Muscle layer of colon (tissue), 2 donors: ENCODE measurements around the gene UST.

Source experiments
- H3K27ac ChIP-seq: one replicate; pipeline ENCODE4 v1.7.0; 2013; ENCODE audit warnings: low read depth, mild to moderate bottlenecking, low read length, moderate library complexity
- H3K27me3 ChIP-seq, 2 donors: one replicate each; pipeline ENCODE4 v1.7.0; 2013; ENCODE audit warnings: low read length in 2 of 2, mild to moderate bottlenecking in 2 of 2; ENCODE audit not compliant: insufficient read depth in 2 of 2, control insufficient read depth in 1 of 2
- H3K36me3 ChIP-seq: one replicate; pipeline ENCODE4 v1.7.0; 2013; ENCODE audit warnings: mild to moderate bottlenecking, low read length; ENCODE audit not compliant: insufficient read depth
- H3K4me1 ChIP-seq: one replicate; pipeline ENCODE4 v1.7.0; 2013; ENCODE audit warnings: mild to moderate bottlenecking, low read length; ENCODE audit not compliant: insufficient read depth
- H3K4me3 ChIP-seq, 2 donors: one replicate each; pipeline ENCODE4 v1.7.0; 2013; ENCODE audit warnings: low read length in 2 of 2, low read depth in 1 of 2, mild to moderate bottlenecking in 1 of 2, moderate library complexity in 1 of 2
- H3K9ac ChIP-seq: one replicate; pipeline ENCODE4 v1.7.0; 2013; ENCODE audit warnings: low read length
- H3K9me3 ChIP-seq: one replicate; pipeline ENCODE4 v1.7.0; 2013; ENCODE audit warnings: mild to moderate bottlenecking, low read length
- donor health status: abdominal sarcoma.
- donor health status: Adenocarcinoma of cecum.

Gene UST

DNA sequence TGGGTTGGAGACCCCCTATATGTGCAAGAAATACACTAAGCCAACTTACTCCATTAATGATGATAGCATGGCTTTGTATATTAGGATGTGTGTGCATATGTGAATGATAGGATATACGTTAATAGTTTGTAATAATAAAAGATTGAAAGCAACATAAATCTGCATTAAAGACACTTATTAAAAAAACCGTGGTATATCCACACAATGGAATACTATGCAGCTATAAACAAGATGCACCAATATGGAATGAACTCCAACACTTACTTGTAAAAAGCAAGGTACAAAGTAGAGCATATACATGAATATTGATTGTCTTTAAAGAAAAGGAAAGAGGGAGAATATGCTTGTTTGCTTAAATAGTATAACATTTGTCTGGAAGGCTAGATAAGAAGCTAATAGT lies 68.0 kb downstream of the UST start:
- Histone ChIP-seq H3K36me3 (no peaks in the 10 kb centered on the region), H3K9ac (no peak overlapping the region), H3K4me3 (no peak overlapping the region), H3K4me1 (peaks cover 5% of the 10 kb centered on the region), H3K27me3 (no peaks in the 10 kb centered on the region), H3K9me3 (no peaks in the 10 kb centered on the region), H3K27ac (no peak overlapping the region)

DNA sequence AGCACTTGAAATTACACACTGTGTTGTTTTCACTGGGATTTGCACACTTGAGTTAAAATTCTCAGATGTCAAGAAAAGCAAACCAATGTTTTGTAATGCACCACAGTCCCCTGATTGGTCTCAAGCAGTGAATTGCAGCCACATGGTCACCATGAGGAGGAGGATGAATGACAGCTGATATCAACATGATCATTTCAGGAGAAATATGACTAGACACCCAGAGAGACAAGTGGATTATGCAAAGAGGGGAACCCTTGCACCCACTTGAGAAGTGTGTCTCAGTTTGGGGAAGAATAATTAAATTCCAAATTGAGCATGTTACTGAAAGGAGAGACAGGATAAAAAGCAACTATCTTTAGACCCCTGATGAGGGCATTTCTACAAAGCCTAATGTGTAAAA lies 69.3 kb downstream of the UST start:
- Histone ChIP-seq H3K9me3 (no peaks in the 10 kb centered on the region), H3K27ac (no peak overlapping the region), H3K4me3 (no peak overlapping the region), H3K4me1 (peaks cover 5% of the 10 kb centered on the region), H3K27me3 (no peaks in the 10 kb centered on the region), H3K36me3 (no peaks in the 10 kb centered on the region), H3K9ac (no peak overlapping the region)

DNA sequence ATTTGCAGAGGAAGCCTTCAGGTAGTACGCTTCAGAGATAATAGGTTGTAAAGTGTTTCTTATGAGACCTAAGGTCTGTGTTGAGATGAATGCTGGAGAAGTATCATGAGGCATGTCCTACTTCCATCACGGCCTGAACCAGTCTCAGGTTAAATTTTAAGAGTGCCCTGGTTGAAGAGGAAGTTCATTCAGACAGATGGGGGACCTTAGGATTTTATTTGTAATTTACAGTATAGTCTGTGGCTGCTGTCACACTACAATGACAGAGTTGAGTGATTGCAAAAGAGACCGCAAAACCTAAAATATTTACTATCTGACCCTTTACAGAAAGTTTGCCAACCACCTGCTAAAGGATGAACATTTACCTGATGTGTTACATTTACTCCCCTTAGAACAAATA lies 70.9 kb downstream of the UST start:
- Histone ChIP-seq H3K4me1 (no peaks in the 10 kb centered on the region), H3K36me3 (no peaks in the 10 kb centered on the region), H3K4me3 (no peak overlapping the region), H3K27me3 (no peaks in the 10 kb centered on the region), H3K9me3 (no peaks in the 10 kb centered on the region), H3K27ac (no peak overlapping the region), H3K9ac (no peak overlapping the region)

DNA sequence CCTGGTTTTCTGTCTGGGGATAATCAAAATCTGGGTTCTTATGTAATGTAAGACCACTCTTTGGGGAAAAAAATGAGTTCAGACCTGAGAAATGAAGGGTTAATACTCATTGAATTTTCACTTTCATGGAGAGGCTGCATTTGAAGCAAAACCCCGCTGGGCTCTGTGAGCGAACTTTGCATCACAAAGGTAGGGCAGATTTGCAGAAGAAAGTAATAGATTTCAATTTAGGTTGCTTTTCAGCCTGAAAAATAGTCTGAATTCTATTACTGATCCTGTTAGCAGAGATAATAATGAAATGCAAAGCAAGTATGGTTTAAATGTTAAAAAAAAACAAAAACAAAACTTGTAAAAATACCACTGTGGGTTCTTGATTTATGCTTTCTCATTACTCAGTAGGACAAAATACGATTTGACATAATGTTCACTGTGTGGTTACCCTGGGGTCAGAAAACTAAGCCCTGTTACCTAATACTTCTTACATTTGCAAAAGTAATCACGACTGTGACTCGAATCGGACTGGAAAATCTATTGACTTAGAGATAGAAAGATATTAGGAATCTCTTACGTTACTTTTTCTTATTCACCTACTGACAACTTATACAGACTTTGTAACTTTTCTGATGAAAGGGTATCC lies 72.2 kb downstream of the UST start:
- H3K4me3 ChIP-seq: no peak overlapping the region
- no peak overlapping the region for H3K27ac ChIP-seq

DNA sequence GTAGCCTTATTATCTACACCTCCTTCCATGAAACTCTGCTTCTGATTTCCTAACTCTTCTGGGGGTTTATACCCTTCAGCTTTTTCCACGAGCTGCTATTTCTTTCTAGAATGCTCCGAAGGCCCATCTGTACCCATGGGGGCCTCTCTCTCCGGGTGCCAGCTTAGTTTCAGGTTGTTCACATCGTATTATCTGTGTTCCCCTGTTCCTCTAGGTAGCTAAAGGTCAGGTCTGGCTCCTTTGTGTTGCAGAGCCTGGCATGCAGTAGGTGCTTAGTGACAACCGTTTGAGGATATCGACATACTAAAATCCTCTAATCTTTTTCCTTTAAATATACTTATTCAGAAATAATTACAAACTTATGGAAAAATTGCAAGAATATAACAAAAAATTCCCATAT lies 73.0 kb downstream of the UST start:
- Histone ChIP-seq H3K36me3 (no peaks in the 10 kb centered on the region), H3K4me1 (no peaks in the 10 kb centered on the region), H3K27ac (no peak overlapping the region), H3K4me3 (no peak overlapping the region), H3K9me3 (no peaks in the 10 kb centered on the region), H3K9ac (no peak overlapping the region), H3K27me3 (no peaks in the 10 kb centered on the region)

More for the DNA sequence above, 72.2 kb downstream of the UST start:
- H3K36me3 ChIP-seq: no peaks in the 10 kb centered on the region
- H3K9me3 ChIP-seq: no peaks in the 10 kb centered on the region
- H3K4me1 ChIP-seq: no peaks in the 10 kb centered on the region
- H3K9ac ChIP-seq: no peak overlapping the region
- no peaks in the 10 kb centered on the region for H3K27me3 ChIP-seq

DNA sequence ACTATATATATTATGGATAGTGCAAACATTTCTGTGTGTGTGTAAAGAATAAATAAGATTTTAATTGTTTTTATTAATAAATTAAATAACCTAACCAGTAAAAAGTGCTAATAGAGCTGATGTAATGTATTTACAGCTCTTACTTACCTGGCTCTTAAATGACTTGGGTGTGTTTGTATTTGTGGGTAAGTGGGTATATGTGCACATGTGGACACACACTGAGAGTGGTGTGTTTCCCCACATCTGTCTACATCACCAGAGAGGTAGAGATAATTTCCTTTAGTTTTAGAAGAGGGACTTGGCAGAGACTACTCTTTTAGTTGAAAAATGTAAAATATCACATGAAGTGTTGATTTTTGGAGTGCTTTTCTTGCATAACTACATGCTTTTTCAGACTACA lies 76.0 kb downstream of the UST start:
- no peaks in the 10 kb centered on the region for H3K9me3 ChIP-seq
- no peaks in the 10 kb centered on the region for H3K27me3 ChIP-seq
- H3K4me1 ChIP-seq: peaks cover 5% of the 10 kb centered on the region
- no peaks in the 10 kb centered on the region for H3K36me3 ChIP-seq
- H3K9ac ChIP-seq: no peak overlapping the region
- no peak overlapping the region for H3K27ac ChIP-seq
- no peak overlapping the region for H3K4me3 ChIP-seq

DNA sequence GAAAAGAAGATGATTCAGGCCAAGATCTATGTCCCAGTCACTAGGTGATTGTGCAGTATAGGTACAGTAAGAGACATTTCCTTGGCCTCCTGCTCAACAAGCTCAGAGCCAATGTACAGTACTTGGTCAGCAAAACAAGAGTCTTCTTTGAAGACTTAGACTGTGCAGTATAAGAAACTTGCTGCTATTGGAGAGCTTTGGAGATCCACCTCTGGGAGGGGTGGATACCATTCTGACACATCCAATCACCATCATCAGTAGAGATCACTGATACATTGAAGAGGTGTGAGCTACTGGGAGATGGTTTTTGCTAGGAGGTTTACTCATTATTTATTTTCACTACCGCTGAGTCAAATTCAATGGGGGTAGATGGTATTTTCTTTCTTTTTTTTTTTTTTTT lies 77.5 kb downstream of the UST start:
- Histone ChIP-seq H3K36me3 (no peaks in the 10 kb centered on the region), H3K27ac (no peak overlapping the region), H3K4me3 (no peak overlapping the region), H3K27me3 (no peaks in the 10 kb centered on the region), H3K4me1 (peaks cover 5% of the 10 kb centered on the region), H3K9me3 (no peaks in the 10 kb centered on the region), H3K9ac (no peak overlapping the region)

DNA sequence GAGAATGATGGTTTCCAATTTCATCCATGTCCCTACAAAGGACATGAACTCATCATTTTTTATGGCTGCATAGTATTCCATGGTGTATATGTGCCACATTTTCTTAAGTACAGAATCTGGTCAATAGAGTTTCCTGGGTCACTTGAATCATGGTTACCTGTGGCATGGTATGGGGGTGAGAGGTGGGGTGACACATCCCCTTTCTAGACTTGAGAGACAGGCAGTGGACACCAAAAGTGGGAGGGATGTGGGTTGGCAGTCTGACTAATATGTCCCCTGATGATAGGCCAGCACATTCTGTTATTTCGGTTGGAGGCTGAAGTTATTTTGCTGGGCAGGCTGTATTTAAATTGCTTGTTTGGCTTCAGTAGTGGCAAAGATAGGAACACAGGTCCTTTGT lies 78.1 kb downstream of the UST start:
- H3K36me3 ChIP-seq: no peaks in the 10 kb centered on the region
- H3K9ac ChIP-seq: no peak overlapping the region
- H3K27ac ChIP-seq: no peak overlapping the region
- H3K9me3 ChIP-seq: no peaks in the 10 kb centered on the region
- H3K4me3 ChIP-seq: no peak overlapping the region
- no peaks in the 10 kb centered on the region for H3K27me3 ChIP-seq
- peaks cover 5% of the 10 kb centered on the region for H3K4me1 ChIP-seq

DNA sequence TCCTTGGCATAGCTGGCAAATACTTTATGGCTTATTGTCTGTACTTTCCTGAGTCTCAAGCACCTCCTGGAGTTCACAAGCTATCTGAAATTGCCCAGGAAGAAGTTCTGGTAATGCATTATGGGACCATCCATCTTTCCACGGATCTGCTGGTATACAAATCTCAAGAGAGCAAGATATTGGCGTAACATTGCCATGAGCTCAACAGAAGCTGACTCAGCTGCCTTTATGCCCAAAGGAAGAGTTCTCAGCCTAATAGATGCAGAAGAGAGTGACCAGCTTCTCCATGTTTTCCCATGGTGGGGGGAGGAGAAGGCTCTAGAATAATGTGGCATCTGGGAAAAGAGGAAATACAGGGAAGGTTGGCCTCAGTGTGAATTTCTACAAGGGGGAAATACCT lies 78.7 kb downstream of the UST start:
- H3K9me3 ChIP-seq: no peaks in the 10 kb centered on the region
- H3K36me3 ChIP-seq: no peaks in the 10 kb centered on the region
- H3K27ac ChIP-seq: no peak overlapping the region
- H3K4me1 ChIP-seq: peaks cover 5% of the 10 kb centered on the region
- H3K9ac ChIP-seq: no peak overlapping the region
- no peaks in the 10 kb centered on the region for H3K27me3 ChIP-seq
- no peak overlapping the region for H3K4me3 ChIP-seq

DNA sequence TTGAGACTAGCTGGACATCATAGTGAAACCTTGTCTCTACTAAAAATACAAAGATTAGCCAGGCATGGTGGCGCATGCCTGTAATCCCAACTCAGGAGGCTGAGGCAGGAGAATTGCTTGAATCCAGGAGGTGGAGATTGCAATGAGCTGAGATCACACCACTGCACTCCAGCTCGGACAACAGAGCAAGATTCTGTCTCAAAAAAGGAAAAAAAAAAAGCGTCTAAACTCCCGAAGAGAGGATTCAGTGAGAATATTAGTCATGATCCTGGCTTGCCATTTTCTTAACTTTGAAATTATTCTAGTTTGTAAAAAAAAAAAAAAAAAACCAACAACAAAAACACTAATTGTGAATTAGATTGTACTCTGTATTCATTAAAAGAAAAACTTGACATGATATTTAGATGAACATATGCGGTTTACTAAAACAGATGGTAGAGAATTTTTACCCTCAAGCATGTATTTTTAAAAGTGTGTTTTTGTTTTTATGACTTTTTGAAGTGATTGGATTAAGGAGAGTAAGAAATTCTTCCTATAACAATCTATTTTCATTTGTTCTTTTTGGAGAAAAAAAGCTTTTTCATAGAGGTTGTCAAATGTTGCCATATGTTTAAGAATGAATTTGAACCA lies 80.7 kb downstream of the UST start:
- H3K9ac ChIP-seq: no peak overlapping the region
- H3K9me3 ChIP-seq: no peaks in the 10 kb centered on the region
- H3K27ac ChIP-seq: no peak overlapping the region
- H3K4me1 ChIP-seq: peaks cover 5% of the 10 kb centered on the region
- no peak overlapping the region for H3K4me3 ChIP-seq
- no peaks in the 10 kb centered on the region for H3K27me3 ChIP-seq
- no peaks in the 10 kb centered on the region for H3K36me3 ChIP-seq

DNA sequence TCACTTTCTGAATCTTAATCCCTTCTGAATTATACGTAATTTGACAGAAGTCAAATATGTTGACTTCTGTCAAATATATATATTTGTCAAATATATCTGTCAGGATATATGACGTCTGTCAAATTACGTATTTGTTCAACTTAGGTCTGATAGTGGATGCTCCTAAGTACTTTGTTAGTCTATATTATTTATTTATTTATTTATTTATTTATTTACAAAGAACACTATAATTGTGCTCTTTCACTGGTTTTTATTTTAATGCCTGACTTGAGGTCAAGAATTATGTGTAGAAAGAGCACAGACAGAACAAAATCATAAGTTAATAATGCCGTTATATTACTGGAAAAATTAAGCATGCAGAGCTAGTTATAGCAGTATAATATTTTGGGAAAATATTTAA lies 81.2 kb downstream of the UST start:
- Histone ChIP-seq H3K27ac (no peak overlapping the region), H3K4me1 (peaks cover 5% of the 10 kb centered on the region), H3K4me3 (no peak overlapping the region), H3K9me3 (no peaks in the 10 kb centered on the region), H3K27me3 (no peaks in the 10 kb centered on the region), H3K9ac (no peak overlapping the region), H3K36me3 (no peaks in the 10 kb centered on the region)

DNA sequence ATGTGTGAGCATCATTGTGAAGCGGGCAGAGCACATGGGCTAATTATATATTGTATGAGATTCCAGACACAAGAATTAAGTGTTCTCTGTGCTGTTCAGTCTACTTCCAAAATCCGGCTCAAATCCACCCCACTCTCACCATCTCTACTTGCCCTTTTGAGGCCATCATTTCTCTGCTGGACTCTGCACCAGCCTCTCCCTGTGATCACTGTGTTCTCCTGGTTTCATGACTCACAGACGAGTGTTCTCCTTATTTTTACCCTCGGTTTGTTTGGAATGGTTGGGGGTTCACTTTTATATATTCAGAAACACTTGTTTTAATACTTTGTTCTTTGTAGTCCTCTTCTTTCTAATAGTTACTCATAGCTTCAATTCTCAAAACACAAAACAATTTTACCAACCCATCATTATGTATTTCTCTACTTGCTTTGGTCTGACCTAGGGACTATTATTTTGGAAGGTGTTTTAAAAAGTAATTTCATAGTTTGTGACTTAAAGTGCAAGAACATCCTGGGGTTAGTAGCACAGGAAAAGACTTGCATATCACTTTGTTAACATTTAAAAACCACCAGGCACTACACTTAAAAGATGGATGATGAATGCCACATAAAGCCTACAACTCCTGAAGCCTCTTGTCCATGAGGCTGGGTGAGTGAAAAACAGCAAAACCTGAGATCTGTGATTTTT lies 82.7 kb downstream of the UST start:
- Histone ChIP-seq H3K27ac (no peak overlapping the region), H3K9me3 (no peaks in the 10 kb centered on the region), H3K4me1 (peaks cover 5% of the 10 kb centered on the region), H3K36me3 (no peaks in the 10 kb centered on the region), H3K27me3 (no peaks in the 10 kb centered on the region), H3K4me3 (no peak overlapping the region), H3K9ac (no peak overlapping the region)
